IPS DF 6.9 (cell line): ENCODE results near the gene SHROOM2.

Experiments used
- DNase-seq: peaks from one replicate; pipeline ENCODE4 v3.0.0-alpha.2; 2013; ENCODE audit warnings: low read depth, low spot score
- H3K27ac ChIP-seq: one replicate; pipeline ENCODE4 v1.5.1; 2013; ENCODE audit warnings: low read length, control low read depth
- H3K27me3 ChIP-seq: 2 replicates; pipeline ENCODE4 v1.6.1; 2013; ENCODE audit warnings: mild to moderate bottlenecking, low read length; ENCODE audit not compliant: control insufficient read depth, insufficient read depth
- H3K36me3 ChIP-seq: 2 replicates; pipeline ENCODE4 v1.6.1; 2013; ENCODE audit warnings: low read length; ENCODE audit not compliant: control insufficient read depth, insufficient read depth
- H3K4me1 ChIP-seq: 2 replicates; pipeline ENCODE4 v1.6.1; 2013; ENCODE audit warnings: low read length; ENCODE audit not compliant: control insufficient read depth, insufficient read depth
- H3K4me3 ChIP-seq: 2 replicates; pipeline ENCODE4 v1.5.1; 2013; ENCODE audit warnings: mild to moderate bottlenecking, low read length
- H3K9me3 ChIP-seq: 2 replicates; pipeline ENCODE4 v1.6.1; 2013; ENCODE audit warnings: low read length, inconsistent platforms; ENCODE audit not compliant: control insufficient read depth, insufficient read depth
- WGBS: extraction: QIAGEN DNeasy Blood & Tissue Kit; methylation state at CpG from one replicate; pipeline ENCODE4 v1.1.7; 2013; ENCODE audit warnings: mixed read lengths, missing lambda C conversion rate; ENCODE audit not compliant: insufficient read length, insufficient coverage; 5-methylcytosine and 5-hydroxymethylcytosine counted together

Gene SHROOM2

GRCh38 chrX:9917861-9918260 is 131.6 kb downstream of the SHROOM2 start:
- no peaks in the 10 kb centered on the region; the same call in 1 of the 2 replicates for H3K4me1 ChIP-seq
- H3K4me3 ChIP-seq: no peak overlapping the region
- no peaks in the 10 kb centered on the region for H3K27me3 ChIP-seq
- WGBS: no CpG with 5 or more reads among the region's 5 CpGs
- H3K9me3 ChIP-seq: no peaks in the 10 kb centered on the region
- DNase-seq: no peak
- H3K27ac ChIP-seq: no peak overlapping the region
- H3K36me3 ChIP-seq: no peaks in the 10 kb centered on the region

- Histone ChIP-seq H3K27me3 (no peaks in the 10 kb centered on the region), H3K4me3 (no peak overlapping the region), H3K27ac (no peak overlapping the region), H3K9me3 (no peaks in the 10 kb centered on the region), H3K36me3 (no peaks in the 10 kb centered on the region), H3K4me1 (no peaks in the 10 kb centered on the region)
- DNase-seq: no peak
- WGBS: 100% methylated on average over 1 of the region's 3 CpGs
These were observed 133.5 kb downstream of the SHROOM2 start for GRCh38 chrX:9919632-9920172.

- no peaks in the 10 kb centered on the region for H3K36me3 ChIP-seq
These were observed 135.2 kb downstream of the SHROOM2 start for GRCh38 chrX:9921407-9921806.

GRCh38 chrX:9923357-9923756 is 137.1 kb downstream of the SHROOM2 start:
- DNase-seq: no peak

More at GRCh38 chrX:9921407-9921806, 135.2 kb downstream of the SHROOM2 start:
- H3K4me3 ChIP-seq: no peak overlapping the region
- no CpG with 5 or more reads among the region's 5 CpGs for WGBS
- no peak overlapping the region for H3K27ac ChIP-seq
- H3K4me1 ChIP-seq: no peaks in the 10 kb centered on the region
- no peak for DNase-seq
- no peaks in the 10 kb centered on the region for H3K27me3 ChIP-seq
- no peaks in the 10 kb centered on the region for H3K9me3 ChIP-seq

GRCh38 chrX:9926002-9926401 is 139.8 kb downstream of the SHROOM2 start:
- H3K4me1 ChIP-seq: peaks cover 9% of the 10 kb centered on the region
- no CpG with 5 or more reads among the region's 9 CpGs for WGBS
- DNase-seq: no peak

More at GRCh38 chrX:9923357-9923756, 137.1 kb downstream of the SHROOM2 start:
- no CpG with 5 or more reads among the region's 5 CpGs for WGBS
- Histone ChIP-seq H3K27ac (no peak overlapping the region), H3K9me3 (no peaks in the 10 kb centered on the region), H3K4me3 (no peak overlapping the region), H3K36me3 (no peaks in the 10 kb centered on the region), H3K27me3 (no peaks in the 10 kb centered on the region), H3K4me1 (peaks cover under 1% of the 10 kb centered on the region; the same call in 1 of the 2 replicates)

GRCh38 chrX:9927698-9928482 is 141.7 kb downstream of the SHROOM2 start:
- Histone ChIP-seq H3K27ac (no peak overlapping the region), H3K4me3 (no peak overlapping the region)

More at GRCh38 chrX:9926002-9926401, 139.8 kb downstream of the SHROOM2 start:
- H3K9me3 ChIP-seq: no peaks in the 10 kb centered on the region
- no peak overlapping the region for H3K4me3 ChIP-seq
- no peaks in the 10 kb centered on the region for H3K27me3 ChIP-seq
- no peaks in the 10 kb centered on the region for H3K36me3 ChIP-seq
- H3K27ac ChIP-seq: no peak overlapping the region

GRCh38 chrX:9935436-9935835 is 149.2 kb downstream of the SHROOM2 start:
- H3K4me3 ChIP-seq: no peak overlapping the region
- no peak for DNase-seq
- WGBS: no CpG with 5 or more reads among the region's 3 CpGs
- H3K36me3 ChIP-seq: peaks cover 4% of the 10 kb centered on the region; the same call in 1 of the 2 replicates
- H3K27ac ChIP-seq: no peak overlapping the region
- no peaks in the 10 kb centered on the region for H3K27me3 ChIP-seq
- H3K4me1 ChIP-seq: peaks cover 1% of the 10 kb centered on the region
- H3K9me3 ChIP-seq: no peaks in the 10 kb centered on the region

More at GRCh38 chrX:9927698-9928482, 141.7 kb downstream of the SHROOM2 start:
- Histone ChIP-seq H3K27me3 (no peaks in the 10 kb centered on the region), H3K36me3 (0 out of 2 replicates have a peak, but pooled peaks cover 3% of the 10 kb centered on the region), H3K9me3 (no peaks in the 10 kb centered on the region), H3K4me1 (peaks cover 9% of the 10 kb centered on the region)
- WGBS: no CpG with 5 or more reads among the region's 11 CpGs
- peak; percentile 76 for DNase-seq

- Histone ChIP-seq H3K4me1 (peaks cover 1% of the 10 kb centered on the region), H3K27ac (no peak overlapping the region), H3K4me3 (no peak overlapping the region), H3K27me3 (no peaks in the 10 kb centered on the region), H3K36me3 (peaks cover 2% of the 10 kb centered on the region; the same call in 1 of the 2 replicates), H3K9me3 (no peaks in the 10 kb centered on the region)
- DNase-seq: no peak
- no CpG with 5 or more reads among the region's 8 CpGs for WGBS
These were observed 151.5 kb downstream of the SHROOM2 start for GRCh38 chrX:9937761-9938160.

GRCh38 chrX:9938516-9938915 is 152.3 kb downstream of the SHROOM2 start:
- no peaks in the 10 kb centered on the region for H3K27me3 ChIP-seq
- no CpG with 5 or more reads among the region's 7 CpGs for WGBS
- peaks cover 2% of the 10 kb centered on the region; the same call in 1 of the 2 replicates for H3K36me3 ChIP-seq
- no peak overlapping the region for H3K4me3 ChIP-seq
- DNase-seq: no peak
- no peak overlapping the region for H3K27ac ChIP-seq
- H3K9me3 ChIP-seq: no peaks in the 10 kb centered on the region
- H3K4me1 ChIP-seq: no peaks in the 10 kb centered on the region

GRCh38 chrX:9940421-9940820 is 154.2 kb downstream of the SHROOM2 start:
- no peak overlapping the region for H3K4me3 ChIP-seq
- no peak for DNase-seq
- WGBS: no CpG with 5 or more reads among the region's 14 CpGs

More at GRCh38 chrX:9940421-9940820, 154.2 kb downstream of the SHROOM2 start:
- no peak overlapping the region for H3K27ac ChIP-seq
- H3K9me3 ChIP-seq: no peaks in the 10 kb centered on the region
- H3K36me3 ChIP-seq: peaks cover 2% of the 10 kb centered on the region; the same call in 1 of the 2 replicates
- no peaks in the 10 kb centered on the region for H3K4me1 ChIP-seq
- H3K27me3 ChIP-seq: no peaks in the 10 kb centered on the region
